ENCODE data around the gene RNF26.

DNA sequence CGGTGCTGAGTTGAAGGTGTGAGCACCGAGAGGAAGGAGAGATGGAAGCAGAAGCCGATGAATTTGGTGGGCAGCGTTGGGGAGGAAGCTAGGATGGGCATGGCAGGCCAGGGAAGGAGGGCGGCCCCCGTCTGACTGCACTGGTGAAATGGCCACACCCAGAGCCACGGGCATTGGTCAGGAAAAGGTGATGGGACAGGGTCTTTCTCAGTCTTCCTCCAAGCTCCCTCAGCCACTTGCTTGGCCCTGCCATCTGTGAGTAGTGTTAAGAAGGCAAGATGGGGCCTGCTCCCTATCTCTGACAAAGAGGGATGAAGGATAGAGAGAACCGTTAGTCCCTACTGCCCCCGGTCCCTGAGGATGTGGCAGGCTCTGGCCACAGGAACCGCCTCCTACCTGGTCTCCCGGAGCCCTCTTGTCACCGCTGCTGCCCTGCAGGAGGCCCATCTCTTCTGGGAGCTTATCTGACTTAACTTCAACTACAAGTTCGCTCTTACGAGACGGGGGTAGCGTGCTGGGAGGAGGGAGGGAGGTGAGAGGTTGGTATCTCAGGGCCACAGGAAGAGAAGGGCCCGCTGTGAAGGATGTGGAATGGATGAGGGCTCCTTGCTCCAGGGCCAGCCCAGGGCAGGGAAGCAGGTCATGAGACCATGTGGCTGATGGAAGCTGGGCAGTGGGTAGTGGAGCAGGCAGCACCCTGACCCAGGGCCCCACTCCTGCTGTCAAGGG, 24.2 kb upstream of the RNF26 start:
- TF ChIP-seq POLR2A (IDR thresholded peaks at IDR 0.05; ENCODE audit: extremely low read depth, insufficient read length) (no peak), CTCF (IDR thresholded peaks at IDR 0.05; ENCODE audit: low read depth, low read length) (no peak)

All from NB4 (cell line).